SH-SY5Y (cell line): ENCODE measurements around the gene LDB2.

ENCODE experiments used
- GATA2 ChIP-seq: IDR thresholded peaks from 2 replicates; pipeline ENCODE4 v1.6.1; 2011; ENCODE audit warnings: mild to moderate bottlenecking, low read depth, low read length
- GATA3 ChIP-seq: IDR thresholded peaks from 2 replicates; pipeline ENCODE4 v1.6.1; 2011; ENCODE audit warnings: low read depth, mild to moderate bottlenecking, low read length, moderate library complexity

The LDB2 gene

GRCh38 chr4:16603178-16603577 lies 295.3 kb downstream of the LDB2 start:
- TF ChIP-seq GATA2: no peak
- no peak for TF ChIP-seq GATA3

DNA sequence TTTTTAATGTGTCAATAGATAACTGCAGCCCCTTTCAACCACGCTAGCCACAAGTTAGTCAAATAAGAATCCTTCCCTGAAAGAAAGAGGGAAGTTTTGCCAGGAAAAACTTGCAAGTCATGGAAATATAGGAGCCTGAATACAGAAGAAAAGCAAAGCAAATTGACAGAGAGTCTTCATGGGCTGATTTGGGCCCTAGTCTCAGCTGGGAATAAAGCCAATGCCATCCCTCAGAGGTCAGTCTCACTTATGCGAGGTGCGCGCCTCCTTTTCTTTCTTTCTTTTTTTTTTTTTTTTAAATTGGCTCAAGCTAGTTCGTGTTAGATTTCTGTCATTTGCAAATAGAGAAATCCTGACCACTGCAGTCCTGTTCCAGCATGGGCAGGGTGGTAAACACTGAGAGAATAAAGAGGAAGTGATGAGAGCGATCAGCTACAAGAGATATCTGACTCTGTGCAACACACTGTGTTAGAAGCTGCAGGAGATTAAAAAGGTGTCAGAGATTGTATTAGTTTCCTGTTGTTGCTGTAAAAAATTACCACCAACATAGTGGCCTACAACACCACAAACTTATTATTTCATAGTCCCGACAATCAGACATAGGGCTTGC lies 299.7 kb downstream of the LDB2 start:
- TF ChIP-seq GATA2: no peak
- TF ChIP-seq GATA3: no peak

- TF ChIP-seq GATA3 (no peak), GATA2 (no peak)
These were observed 300.4 kb downstream of the LDB2 start for GRCh38 chr4:16597845-16598596.

GRCh38 chr4:16597443-16597842 lies 301.0 kb downstream of the LDB2 start:
- TF ChIP-seq GATA2 (no peak), GATA3 (no peak)

GRCh38 chr4:16596267-16596666 lies 302.2 kb downstream of the LDB2 start:
- no peak for TF ChIP-seq GATA2
- TF ChIP-seq GATA3: no peak

GRCh38 chr4:16594128-16594527 lies 304.3 kb downstream of the LDB2 start:
- TF ChIP-seq GATA2: no peak
- no peak for TF ChIP-seq GATA3

DNA sequence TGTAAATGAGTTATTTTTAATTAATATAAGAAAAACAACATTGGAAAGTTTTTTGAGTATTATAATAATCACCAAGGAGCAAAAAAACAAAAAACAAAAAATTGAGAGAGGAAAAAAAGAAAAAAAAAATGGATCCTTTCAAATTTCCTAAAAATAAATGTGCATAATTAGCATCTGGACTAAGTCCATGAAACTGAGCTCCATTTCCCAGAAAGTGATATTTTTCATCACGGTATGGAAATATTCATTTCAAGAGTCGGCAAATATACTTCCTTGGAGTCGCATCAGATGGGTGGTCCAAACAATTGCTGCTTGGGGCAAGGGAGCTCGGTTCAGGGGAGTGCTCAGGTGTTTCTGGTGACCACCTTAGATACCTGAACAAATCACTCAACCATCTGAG lies 305.1 kb downstream of the LDB2 start:
- TF ChIP-seq GATA3 (no peak), GATA2 (no peak)

DNA sequence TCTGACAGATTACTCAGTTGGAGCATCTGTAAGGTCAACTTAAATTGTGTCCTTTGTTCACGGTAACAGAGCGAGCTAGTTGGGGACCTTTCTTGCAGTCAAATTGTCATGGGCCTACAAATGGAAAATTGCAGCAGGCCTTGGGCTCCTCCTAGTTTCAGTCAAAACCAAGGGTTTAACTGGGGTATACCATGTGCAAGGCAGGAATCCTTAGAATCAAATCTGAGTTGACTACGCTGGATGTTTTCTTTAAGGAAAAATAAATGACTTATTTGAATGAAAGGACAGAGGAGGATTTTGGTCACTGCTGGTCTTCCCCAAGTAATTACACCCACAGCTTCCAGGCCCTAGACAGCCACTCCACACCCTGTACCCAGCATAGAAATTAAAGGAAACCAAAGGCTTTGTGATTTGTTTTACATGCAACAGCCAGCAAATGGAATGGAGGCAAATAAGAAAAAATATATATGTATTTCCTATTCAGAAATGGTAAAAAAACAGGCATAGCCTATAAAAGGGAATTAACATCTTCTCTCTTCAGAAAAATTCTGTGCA lies 307.1 kb downstream of the LDB2 start:
- TF ChIP-seq GATA2: no peak
- TF ChIP-seq GATA3: no peak

DNA sequence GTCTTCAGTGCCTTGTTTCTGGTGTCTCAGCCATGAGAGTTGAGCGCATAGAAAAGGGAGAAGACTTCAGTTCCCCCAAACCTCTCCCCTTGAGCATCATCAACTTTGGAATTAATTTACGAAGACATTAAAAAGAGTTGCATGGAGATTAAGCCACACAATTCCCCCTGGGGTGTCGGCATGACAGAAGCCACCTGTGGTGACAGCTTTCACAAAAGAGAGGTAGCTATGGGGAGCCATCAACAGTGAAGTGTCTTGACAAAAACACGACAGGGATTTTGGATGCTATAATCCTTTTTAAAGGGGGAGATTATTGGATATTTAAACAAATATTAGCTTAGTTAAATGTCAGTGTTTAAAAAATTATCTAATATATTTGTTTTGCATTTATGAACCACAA lies 307.6 kb downstream of the LDB2 start:
- TF ChIP-seq GATA2: no peak
- TF ChIP-seq GATA3: no peak

DNA sequence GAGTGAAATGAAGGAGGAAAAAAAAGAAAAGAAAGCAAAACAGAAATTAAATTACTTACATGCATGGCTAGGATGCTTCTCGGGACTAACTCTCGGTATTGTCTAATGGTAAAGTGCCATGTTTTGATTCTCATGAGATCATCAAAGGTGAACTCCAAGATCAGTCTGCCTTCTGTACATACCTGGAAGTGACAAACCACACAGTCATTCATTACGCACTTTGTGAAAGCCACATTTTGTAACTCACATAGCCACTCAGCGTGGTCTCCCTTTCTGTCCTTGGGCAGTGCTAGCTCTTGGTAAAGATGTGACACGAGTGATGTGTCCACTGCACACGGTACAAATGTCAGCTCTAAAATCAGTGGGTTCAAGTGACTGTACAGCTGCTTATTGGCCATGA lies 309.8 kb downstream of the LDB2 start:
- no peak for TF ChIP-seq GATA3
- no peak for TF ChIP-seq GATA2

GRCh38 chr4:16588149-16588548 lies 310.3 kb downstream of the LDB2 start:
- no peak for TF ChIP-seq GATA3
- TF ChIP-seq GATA2: no peak

GRCh38 chr4:16585053-16585452 lies 313.4 kb downstream of the LDB2 start:
- TF ChIP-seq GATA3: no peak
- no peak for TF ChIP-seq GATA2

DNA sequence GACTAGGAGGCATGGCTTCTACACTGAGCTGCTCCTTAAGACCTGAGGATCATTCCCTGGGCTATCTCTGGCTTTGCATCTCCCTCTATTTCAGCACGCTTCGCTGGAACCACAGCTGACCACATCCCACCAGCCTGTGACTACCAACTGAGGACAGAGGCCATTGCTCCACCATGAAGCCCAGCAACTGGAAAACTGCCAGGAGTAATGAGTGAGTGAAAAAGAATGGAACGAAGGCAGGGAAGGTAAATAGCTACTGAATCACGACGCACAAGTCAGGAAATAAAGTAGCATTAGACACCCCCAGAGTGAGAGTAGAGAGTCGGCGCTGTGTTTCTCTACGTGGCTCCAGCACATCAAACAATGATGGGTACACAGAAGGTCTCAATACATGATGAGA lies 314.7 kb downstream of the LDB2 start:
- TF ChIP-seq GATA2 (no peak), GATA3 (no peak)

DNA sequence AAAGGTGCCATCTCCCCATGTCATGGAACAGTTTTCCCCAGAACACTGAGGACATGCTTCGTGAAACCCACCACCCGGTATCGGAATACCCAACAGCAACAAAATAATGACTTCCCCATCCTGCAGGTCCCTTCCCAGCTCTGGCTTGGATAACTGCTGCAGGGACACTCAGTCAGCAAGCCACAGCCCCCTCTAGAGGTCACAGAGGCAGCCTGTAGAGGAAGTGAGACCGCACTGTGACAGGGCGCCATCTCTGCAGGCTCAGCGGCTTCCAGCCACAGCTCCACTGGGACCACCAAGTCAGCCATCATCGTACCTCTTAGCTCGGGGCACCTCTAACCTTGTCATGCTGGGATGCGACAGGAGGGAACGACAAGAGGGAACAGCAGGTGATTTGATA lies 315.9 kb downstream of the LDB2 start:
- TF ChIP-seq GATA3 (no peak), GATA2 (no peak)

GRCh38 chr4:16582036-16582435 lies 316.4 kb downstream of the LDB2 start:
- TF ChIP-seq GATA2 (no peak), GATA3 (no peak)
